GM10266 (cell line): ENCODE results near the gene PCDHGA10.
"Not testable (repeated sequence)": the region's sequence is repeated elsewhere in the genome, so short reads cannot be mapped to it uniquely, and the experiment has no call there.

Experiments used
- DNase-seq: peaks from one replicate; pipeline ENCODE4 v3.0.0; 2012; ENCODE audit errors: extremely low spot score
- CTCF ChIP-seq: IDR thresholded peaks from 2 replicates; pipeline ENCODE4 v1.5.1; 2012; ENCODE audit warnings: mild to moderate bottlenecking, low read depth; ENCODE audit not compliant: control insufficient read depth, insufficient read depth; ENCODE audit errors: missing control alignments

The PCDHGA10 gene

GRCh38 chr5:141389153-141390042 is 23.4 kb upstream of the PCDHGA10 start:
- DNase-seq = no peak
- TF ChIP-seq CTCF = no peak

- TF ChIP-seq CTCF = no peak
- DNase-seq = no peak
These were observed 20.2 kb upstream of the PCDHGA10 start, which contains the start of gene PCDHGA8 for GRCh38 chr5:141392429-141393198. Gene PCDHGA8, plus strand, starts transcription at chr5:141392633. Its CDS starts 181 bp downstream, at chr5:141392814.

- TF ChIP-seq CTCF = no peak
- no peak for DNase-seq
These were observed 19.5 kb upstream of the PCDHGA10 start for GRCh38 chr5:141393267-141393666.

- DNase-seq = not testable (repeated sequence)
These were observed 18.2 kb upstream of the PCDHGA10 start for GRCh38 chr5:141394401-141395187.

- TF ChIP-seq CTCF = peak; percentile 33
- DNase-seq = not testable (repeated sequence)
These were observed 14.8 kb upstream of the PCDHGA10 start, which contains the start of gene PCDHGB5 for GRCh38 chr5:141397756-141398551. Gene PCDHGB5, plus strand, starts transcription at chr5:141397947. Its CDS starts 181 bp downstream, at chr5:141398128.

GRCh38 chr5:141398608-141399007 is 14.2 kb upstream of the PCDHGA10 start:
- TF ChIP-seq CTCF = no peak
- no peak for DNase-seq
